HG02852 (cell line): ENCODE measurements around the gene NPW.
A peak's percentile ranks its signal among the peaks of the same experiment; 100 is the strongest.

Experiments
- ATAC-seq: cut with Tn5 transposase; IDR thresholded peaks from one replicate; pipeline ENCODE4 v1.9.1; 2021; ENCODE audit warnings: mild to moderate bottlenecking, moderate library complexity; ENCODE audit not compliant: unreplicated experiment

NPW gene

DNA sequence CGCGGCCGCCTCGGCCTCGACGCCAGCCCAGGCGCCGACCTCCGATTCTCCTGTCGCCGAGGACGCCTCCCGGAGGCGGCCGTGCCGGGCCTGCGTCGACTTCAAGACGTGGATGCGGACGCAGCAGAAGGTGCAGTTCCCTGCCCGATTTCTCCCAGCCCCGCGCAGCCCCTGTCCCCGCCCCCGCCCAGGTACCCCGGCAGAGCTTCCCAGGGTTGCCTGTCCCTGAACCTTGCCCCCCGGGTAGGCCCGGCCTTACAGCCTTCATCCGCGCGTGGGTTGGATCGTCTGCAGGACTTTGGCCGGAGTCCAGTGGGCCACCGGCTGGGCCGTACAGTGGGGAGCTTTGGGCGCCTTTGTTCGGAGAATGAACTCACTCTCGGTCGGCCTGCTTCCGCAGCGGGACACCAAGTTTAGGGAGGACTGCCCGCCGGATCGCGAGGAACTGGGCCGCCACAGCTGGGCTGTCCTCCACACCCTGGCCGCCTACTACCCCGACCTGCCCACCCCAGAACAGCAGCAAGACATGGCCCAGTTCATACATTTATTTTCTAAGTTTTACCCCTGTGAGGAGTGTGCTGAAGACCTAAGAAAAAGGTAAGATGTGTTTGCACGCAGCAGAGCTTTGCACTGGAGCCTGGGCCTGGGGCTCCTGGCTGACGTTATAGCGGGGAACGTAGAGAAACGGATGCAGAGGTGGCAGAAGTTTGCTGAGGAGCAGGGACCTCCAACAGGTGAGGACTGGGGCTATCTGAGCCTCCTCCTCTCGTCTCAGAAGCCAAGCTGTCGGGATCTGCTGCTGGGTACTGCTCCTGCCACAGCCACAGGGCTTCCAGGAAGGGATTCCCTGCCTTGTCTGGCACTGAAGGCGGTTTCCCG, 35.0 kb upstream of the NPW start:
- ATAC-seq: no peak

DNA sequence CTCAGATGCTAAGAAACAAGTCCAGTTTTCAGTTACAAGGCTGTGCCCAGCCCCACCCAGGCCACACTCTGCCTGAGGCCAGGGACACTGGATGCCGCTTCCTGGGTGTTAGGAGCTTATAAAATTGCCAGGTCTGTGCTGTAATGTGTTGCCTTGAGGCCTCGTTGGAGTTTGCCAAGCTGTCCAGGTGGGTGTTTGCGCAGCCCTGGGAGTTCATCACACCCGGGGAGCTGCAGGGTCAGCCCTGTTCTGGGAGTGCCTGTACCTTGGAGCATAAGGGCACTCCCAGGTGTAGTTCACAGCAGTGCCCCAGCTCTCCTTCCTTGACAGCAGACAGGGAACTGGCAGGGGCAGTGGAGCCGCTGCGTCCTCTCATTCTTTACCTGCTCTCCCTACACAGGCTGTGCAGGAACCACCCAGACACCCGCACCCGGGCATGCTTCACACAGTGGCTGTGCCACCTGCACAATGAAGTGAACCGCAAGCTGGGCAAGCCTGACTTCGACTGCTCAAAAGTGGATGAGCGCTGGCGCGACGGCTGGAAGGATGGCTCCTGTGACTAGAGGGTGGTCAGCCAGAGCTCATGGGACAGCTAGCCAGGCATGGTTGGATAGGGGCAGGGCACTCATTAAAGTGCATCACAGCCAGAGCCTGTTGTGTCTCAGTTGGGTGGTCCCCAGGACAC, 34.0 kb upstream of the NPW start:
- ATAC-seq: no peak

DNA sequence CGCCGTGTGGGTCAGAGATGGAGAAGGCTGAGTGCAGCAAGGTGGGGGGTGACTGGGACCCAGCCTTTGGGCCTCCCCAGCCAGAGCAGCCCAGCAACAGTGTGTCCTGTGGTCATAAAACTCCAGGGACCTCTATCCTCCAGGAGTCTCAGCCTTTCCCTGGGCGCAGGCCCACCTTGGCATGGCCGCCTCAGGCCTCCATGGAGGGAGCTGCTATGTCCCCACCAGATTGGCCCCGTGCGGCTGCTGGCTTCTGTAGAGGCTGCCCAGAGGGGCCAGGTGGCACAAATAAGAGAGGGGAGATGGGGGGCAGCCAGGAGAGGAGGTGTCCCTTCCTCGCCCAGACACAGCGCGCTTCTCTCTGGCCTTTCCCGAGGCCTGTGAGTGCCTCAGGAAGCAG, 32.4 kb upstream of the NPW start:
- no peak for ATAC-seq

- ATAC-seq: no peak
These were observed 30.1 kb upstream of the NPW start, which contains the start of gene SYNGR3 for GRCh38 chr16:1989209-1990100. Gene SYNGR3 (plus strand): TSS chr16:1989970. CDS start chr16:1990103, 133 bp downstream.

DNA sequence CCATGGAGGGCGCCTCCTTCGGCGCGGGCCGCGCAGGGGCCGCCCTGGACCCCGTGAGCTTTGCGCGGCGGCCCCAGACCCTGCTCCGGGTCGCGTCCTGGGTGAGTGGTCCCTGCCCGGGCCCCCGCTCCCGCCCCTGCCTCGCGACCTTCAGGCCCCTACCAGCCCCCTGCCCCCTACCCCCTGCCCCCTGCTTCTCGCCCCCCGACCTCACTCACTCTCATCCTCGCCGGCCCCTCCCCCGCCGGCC, 29.6 kb upstream of the NPW start:
- no peak for ATAC-seq

DNA sequence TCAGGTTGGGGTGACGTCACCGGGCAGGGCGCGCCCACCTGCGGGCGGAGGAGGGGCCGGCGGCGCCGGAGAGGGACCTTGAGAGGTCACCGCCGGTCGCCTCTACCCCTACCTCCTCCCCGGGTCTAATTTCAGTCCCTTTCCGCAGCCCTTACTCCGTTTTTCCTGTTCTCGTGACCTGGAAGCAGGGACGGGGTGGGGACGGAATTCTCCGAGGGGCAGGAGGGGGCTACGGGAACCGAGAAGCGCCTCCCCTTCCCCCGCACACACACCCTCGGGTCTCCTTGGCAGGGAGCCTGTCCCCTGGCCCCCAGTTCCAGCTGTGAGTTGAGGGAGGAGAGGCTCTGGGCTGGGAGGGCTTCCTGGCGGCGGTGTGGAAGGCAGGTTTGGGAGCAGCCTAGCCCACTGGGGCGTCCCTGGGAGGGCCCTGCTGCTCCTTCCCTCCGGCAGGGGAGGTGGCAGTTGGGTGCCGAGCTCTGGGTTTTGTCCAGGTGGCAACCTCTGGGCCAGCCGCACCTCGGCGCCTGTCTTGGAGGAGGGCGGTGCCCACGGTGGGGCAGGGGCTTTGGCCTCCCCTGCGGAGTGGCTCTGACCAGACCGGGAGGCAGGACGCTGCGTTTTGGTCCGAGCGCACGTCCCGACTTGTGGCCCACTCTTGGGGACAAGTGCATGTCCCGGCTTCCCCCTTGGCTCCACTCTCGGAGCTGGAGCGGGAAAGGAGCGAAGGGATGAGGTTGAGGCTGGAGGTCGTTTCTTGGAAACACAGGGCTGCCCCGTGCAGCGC, 29.0 kb upstream of the NPW start:
- no peak for ATAC-seq

DNA sequence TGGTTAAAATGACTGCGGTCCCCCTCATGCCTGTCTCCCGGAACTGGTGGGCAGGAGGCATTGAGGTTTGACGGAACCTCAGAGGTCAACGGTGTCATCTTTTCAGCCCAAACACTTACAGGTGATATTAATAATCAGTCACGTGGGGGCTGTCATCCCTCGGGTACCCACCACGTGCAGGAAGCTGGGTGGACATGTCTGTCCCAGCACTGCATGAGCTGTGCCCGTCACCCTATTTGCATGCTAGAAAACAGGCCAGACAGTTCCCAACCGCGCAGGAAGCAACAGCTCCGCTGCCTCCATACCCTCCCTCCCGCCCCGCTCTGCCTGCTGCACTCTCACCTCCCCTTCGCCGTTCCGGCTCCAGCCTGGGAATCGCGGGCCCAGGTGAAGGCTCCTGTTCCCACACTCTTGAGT, 28.4 kb upstream of the NPW start:
- no peak for ATAC-seq

DNA sequence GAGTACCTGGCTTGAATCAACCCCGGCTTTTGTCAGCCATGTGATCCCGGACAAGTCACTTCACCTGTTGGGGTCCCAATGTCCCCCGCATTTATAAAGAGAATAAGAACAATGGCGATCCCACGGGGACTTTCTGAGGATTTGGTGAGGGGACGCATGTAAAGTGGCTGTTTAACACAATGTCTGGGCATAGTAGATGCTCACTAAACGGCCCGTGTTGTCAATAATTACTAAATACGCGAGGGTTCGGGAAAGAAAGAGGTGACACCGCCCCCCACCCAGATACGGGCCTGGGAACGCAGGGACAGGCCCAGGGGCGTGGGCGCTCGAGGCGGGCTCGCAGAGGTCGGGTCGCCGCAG, 28.0 kb upstream of the NPW start:
- ATAC-seq: no peak

DNA sequence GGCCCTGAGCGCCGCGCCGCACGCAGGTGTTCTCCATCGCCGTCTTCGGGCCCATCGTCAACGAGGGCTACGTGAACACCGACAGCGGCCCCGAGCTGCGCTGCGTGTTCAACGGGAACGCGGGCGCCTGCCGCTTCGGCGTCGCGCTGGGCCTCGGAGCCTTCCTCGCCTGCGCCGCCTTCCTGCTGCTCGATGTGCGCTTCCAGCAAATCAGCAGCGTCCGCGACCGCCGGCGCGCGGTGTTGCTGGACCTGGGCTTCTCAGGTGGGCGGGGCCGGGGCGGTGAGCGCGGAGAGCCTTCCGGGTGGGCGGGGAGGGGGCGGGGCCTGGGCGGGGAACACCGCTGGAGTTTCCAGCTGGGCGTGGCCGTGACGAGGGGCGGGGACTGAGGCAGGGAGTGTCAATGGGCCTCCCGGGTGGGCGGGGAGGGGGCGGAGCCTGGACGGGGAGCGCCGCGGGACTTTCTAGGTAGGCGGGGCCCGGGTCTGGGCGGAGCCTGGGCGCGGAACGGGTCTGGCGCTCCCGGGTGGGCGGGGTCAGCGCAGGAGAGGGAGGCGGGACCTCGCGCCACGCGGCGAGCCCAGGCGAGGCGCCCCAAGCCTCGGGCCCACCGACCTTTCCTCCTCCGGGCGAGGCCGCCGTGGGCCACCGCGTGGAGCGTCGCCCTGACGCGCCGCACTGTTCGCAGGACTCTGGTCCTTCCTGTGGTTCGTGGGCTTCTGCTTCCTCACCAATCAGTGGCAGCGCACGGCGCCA, 27.5 kb upstream of the NPW start:
- ATAC-seq: peak; percentile 46

DNA sequence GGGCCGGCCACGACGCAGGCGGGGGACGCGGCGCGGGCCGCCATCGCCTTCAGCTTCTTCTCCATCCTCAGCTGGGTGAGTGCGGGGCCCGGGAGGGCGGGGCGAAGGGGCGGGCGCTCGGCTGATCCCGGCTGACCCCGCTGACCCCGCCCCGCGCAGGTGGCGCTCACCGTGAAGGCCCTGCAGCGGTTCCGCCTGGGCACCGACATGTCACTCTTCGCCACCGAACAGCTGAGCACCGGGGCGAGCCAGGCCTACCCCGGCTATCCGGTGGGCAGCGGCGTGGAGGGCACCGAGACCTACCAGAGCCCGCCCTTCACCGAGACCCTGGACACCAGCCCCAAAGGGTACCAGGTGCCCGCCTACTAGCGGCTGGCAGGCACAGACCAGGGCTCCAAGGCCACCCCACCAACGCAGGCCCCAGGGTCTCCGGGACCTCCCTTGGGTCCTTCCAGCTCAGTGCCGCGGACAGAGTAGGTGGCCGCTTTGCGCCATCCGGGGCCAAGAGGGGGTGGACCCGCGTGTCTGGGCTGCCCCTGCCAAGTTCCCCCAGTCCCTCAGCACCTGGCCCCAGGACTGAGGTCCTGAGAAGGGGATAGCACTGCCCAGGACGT, 26.8 kb upstream of the NPW start:
- no peak for ATAC-seq

GRCh38 chr16:1993731-1994131, 25.9 kb upstream of the NPW start:
- no peak for ATAC-seq

DNA sequence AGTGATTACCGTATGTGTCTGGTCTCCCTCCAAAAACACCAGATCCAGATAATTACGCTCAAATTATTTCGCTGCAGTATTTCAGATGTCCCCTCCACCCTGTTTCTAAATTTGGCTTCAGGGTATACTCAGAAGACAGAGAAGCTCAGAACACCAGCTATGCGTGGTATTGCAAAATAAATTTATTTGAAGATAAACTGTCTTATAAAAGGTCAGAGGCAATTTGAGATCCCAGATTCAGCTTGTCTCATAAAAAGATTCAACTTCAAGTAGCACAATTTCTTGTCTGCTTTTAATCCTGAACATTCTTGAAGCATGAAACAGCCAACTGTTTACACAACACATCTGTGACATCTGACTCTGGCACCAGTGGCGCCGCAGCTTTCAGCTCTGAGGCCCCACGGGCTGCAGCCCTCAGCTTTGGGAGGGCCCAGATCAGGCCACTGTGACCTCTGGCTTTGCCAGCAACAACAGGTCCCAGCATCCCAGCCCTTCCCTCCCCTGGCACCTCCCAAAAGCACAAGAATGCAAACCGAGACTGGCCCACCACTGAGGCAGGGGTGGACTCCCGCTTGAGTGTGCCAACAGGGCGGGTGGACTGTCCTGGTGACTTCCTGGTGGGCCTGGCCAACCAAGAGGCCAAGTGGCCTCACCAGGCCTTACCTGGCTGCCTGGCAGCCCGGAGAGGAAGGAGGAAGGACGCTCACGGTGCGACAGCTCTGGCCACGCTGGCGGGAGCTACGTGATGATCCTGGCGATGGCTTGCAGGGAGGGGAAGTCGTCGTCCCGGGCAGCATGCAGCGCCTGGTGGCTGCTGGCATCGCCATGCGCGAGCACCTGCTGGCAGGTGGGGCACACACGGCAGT, 21.9 kb upstream of the NPW start:
- no peak for ATAC-seq

GRCh38 chr16:1998360-1998835, 21.2 kb upstream of the NPW start:
- no peak for ATAC-seq

DNA sequence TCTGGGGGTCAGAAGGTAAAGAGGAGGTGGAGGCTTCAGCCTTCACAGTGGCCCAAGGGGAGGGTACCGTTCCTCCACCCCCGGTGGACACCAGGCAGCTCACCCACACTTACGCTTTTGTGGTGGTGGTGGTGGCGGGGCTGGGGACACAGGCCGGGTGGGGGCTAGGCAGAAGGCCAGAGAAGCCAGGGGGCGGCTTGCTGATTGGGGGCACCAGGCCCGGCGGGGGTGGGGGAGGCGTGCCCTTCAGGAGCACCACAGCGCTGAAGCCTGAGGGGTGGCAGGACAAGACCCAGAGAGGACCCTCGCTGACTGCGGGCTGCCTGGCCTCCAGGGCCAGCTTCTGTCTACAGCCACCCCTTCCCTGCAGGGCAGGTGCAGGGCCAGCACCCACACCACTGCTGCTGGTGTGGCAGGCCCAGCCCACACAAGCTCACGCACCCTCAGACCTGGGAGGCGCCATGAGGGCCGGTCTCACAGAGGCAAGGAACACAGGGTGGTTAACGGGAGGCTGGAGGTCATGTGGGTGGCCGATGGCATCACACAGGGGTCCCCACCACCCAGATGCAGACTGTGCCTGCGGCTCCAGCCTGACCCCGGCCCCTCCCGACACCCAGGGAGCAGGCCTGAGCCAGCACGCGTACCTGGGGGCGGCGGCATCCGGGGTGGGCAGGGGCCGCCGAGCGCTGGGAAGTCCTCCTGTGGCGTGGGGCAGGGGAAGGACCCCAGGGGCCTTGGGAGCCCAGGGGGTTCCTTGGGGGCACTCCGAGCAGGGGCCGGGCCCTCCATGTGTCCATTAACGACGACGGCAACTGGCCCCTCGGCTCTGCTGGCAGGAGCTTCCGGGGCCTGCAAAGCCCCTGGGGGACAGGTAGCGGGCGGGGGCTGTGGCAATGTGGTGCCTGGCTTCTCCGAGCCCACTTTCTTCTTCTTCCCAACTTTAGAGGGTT, 20.5 kb upstream of the NPW start:
- no peak for ATAC-seq

DNA sequence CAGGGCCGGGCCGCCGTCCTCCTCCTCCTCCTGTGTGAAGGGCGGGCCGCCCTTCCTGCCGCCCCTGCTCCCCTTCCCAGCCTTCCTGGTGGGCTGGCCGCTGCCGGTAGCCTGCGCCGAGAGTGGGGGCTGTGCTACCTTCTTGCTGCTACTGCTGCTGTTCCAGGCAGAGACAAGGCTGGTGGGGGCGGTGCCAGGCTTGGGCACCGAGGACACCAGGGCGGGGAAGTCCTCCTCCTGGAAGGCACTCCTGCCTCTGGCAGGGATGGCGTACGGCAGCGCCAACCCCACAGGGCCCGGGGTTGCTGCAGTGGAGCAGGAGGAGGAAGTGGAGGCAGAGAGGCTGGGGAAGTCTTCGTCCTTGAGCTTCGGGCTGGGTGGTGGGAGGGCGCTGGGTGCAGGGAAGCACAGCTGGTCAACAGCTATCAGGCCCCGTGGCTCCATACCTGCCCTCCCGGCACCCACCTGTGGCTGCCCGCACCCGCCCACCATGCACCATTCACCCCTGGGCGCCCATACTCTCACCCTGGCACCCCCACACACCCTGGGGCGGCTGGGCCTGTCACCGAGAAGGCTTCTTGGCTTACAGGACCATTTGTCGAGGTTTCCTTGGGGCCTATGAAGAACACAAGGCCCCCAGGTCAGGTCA, 19.6 kb upstream of the NPW start:
- ATAC-seq: no peak

- no peak for ATAC-seq
These were observed 18.6 kb upstream of the NPW start for GRCh38 chr16:2001035-2001434.
